Smooth muscle cell (in vitro differentiated cells): ENCODE data around the gene GTPBP10. TPM values are rescaled to one million over a fixed set of nuclear protein-coding genes. Genes with fewer than 3 reads are reported as not detected.
A peak's percentile ranks its signal among the peaks of the same experiment; 100 is the strongest.

ENCODE experiments used
- DNase-seq: peaks from one replicate; lab custom pipeline; 2025; ENCODE audit not compliant: unreplicated experiment; lab: John Stamatoyannopoulos, UW
- H2AFZ ChIP-seq: fragments of 200-600 bp; sonication (generic); 2 replicates; pipeline ENCODE4 v1.6.0; 2016; ENCODE audit warnings: antibody characterized with exemption, low read depth, mild to moderate bottlenecking
- H3F3A ChIP-seq: fragments of 200-600 bp; sonication (generic); 2 replicates; pipeline ENCODE4 v1.6.0; 2017; ENCODE audit warnings: antibody characterized with exemption, low read depth
- H3K27ac ChIP-seq: fragments of 200-600 bp; sonication (generic); 2 replicates; pipeline ENCODE4 v1.5.1; 2016; ENCODE audit warnings: low read depth, mild to moderate bottlenecking
- H3K27me3 ChIP-seq: fragments of 200-600 bp; sonication (generic); 2 replicates; pipeline ENCODE4 v1.6.1; 2016; ENCODE audit warnings: low read depth, mild to moderate bottlenecking
- H3K36me3 ChIP-seq: fragments of 200-600 bp; sonication (generic); 2 replicates; pipeline ENCODE4 v1.5.1; 2016; ENCODE audit warnings: low read depth
- H3K4me1 ChIP-seq: fragments of 200-600 bp; sonication (generic); 2 replicates; pipeline ENCODE4 v1.5.1; 2016; ENCODE audit warnings: low read depth
- H3K4me2 ChIP-seq: fragments of 200-600 bp; sonication (generic); 2 replicates; pipeline ENCODE4 v1.6.0; 2016; ENCODE audit warnings: mild to moderate bottlenecking
- H3K4me3 ChIP-seq: fragments of 200-600 bp; sonication (generic); 2 replicates; pipeline ENCODE4 v1.5.1; 2016; ENCODE audit warnings: mild to moderate bottlenecking
- H3K79me2 ChIP-seq: fragments of 200-600 bp; sonication (generic); 2 replicates; pipeline ENCODE4 v1.6.0; 2016; ENCODE audit warnings: low read depth, mild to moderate bottlenecking
- H3K9ac ChIP-seq: fragments of 200-600 bp; sonication (generic); 2 replicates; pipeline ENCODE4 v1.6.0; 2016; ENCODE audit warnings: low read depth
- H3K9me3 ChIP-seq: fragments of 200-600 bp; sonication (generic); replicated peaks from 2 replicates; pipeline ENCODE4 v1.5.1; 2016; ENCODE audit warnings: low read depth
- H4K20me1 ChIP-seq: fragments of 200-600 bp; sonication (generic); 2 replicates; pipeline ENCODE4 v1.6.0; 2016; ENCODE audit warnings: low read depth
- CTCF ChIP-seq: fragments of 200-600 bp; sonication (generic); IDR thresholded peaks from 2 replicates; pipeline ENCODE4 v1.5.1; 2017; ENCODE audit warnings: borderline replicate concordance, mild to moderate bottlenecking, antibody characterized with exemption; ENCODE audit not compliant: insufficient read depth, poor library complexity, severe bottlenecking
- WGBS: methylation state at CpG from one replicate; pipeline ENCODE4 v1.1.7; 2016; ENCODE audit warnings: low lambda C conversion rate; 5-methylcytosine and 5-hydroxymethylcytosine counted together
- polyA plus RNA-seq: library from polyadenylated mRNA; unstranded; fragments of >200 nt; fragmentation: Nextera tagmentation; extraction: Ambion mirVana; gene quantifications from 2 replicates; pipeline ENCODE4 v1.2.1, GENCODE V29; 2016
- total RNA-seq: library from RNA; depleted of rRNA; stranded (reverse); fragments of >200 nt; gene quantifications from 2 replicates; pipeline ENCODE4 v1.2.3, GENCODE V29; 2014

Gene GTPBP10
- total and polyA plus RNA-seq, 2 experiments from 2014 or later = 13.5 to 19.4 TPM

GRCh38 chr7:90309872-90310271 is 36.6 kb upstream of the GTPBP10 start:
- Histone ChIP-seq H3K27me3 (no peaks in the 10 kb centered on the region), H3K27ac (no peak overlapping the region), H3K79me2 (no peaks in the 10 kb centered on the region), H4K20me1 (no peaks in the 10 kb centered on the region), H3K9me3 (no peaks in the 10 kb centered on the region), H3K9ac (no peak overlapping the region), H3K4me2 (no peak overlapping the region), H2AFZ (no peak overlapping the region), H3F3A (no peaks in the 10 kb centered on the region), H3K4me3 (no peak overlapping the region), H3K4me1 (no peaks in the 10 kb centered on the region), H3K36me3 (no peaks in the 10 kb centered on the region)
- no peak for TF ChIP-seq CTCF
- no peak for DNase-seq
- WGBS = 92% methylated on average over 5 of the region's 5 CpGs

GRCh38 chr7:90311175-90311574 is 35.3 kb upstream of the GTPBP10 start:
- TF ChIP-seq CTCF = no peak
- Histone ChIP-seq H3K27me3 (peaks cover 2% of the 10 kb centered on the region), H3K4me2 (no peak overlapping the region), H3K4me1 (no peaks in the 10 kb centered on the region), H4K20me1 (no peaks in the 10 kb centered on the region), H3K4me3 (no peak overlapping the region), H3F3A (no peaks in the 10 kb centered on the region), H3K27ac (no peak overlapping the region), H3K9ac (no peak overlapping the region), H3K36me3 (no peaks in the 10 kb centered on the region), H3K9me3 (no peaks in the 10 kb centered on the region), H2AFZ (no peak overlapping the region), H3K79me2 (no peaks in the 10 kb centered on the region)
- no peak for DNase-seq

- Histone ChIP-seq H3K4me3 (no peak overlapping the region), H3K27me3 (peaks cover 11% of the 10 kb centered on the region), H2AFZ (no peak overlapping the region), H3K9me3 (no peaks in the 10 kb centered on the region), H4K20me1 (no peaks in the 10 kb centered on the region), H3K9ac (no peak overlapping the region), H3K4me2 (no peak overlapping the region), H3K79me2 (no peaks in the 10 kb centered on the region), H3K27ac (no peak overlapping the region), H3F3A (no peaks in the 10 kb centered on the region), H3K36me3 (no peaks in the 10 kb centered on the region), H3K4me1 (no peaks in the 10 kb centered on the region)
- DNase-seq = no peak
- peak; percentile 26 for TF ChIP-seq CTCF
- WGBS = 88% methylated on average over 2 of the region's 2 CpGs
Observed at GRCh38 chr7:90312745-90313144, 33.8 kb upstream of the GTPBP10 start.

- Histone ChIP-seq H3K4me3 (no peak overlapping the region), H3K27me3 (peaks cover 23% of the 10 kb centered on the region), H3K9me3 (no peaks in the 10 kb centered on the region), H3K4me2 (no peak overlapping the region), H3F3A (no peaks in the 10 kb centered on the region), H3K27ac (no peak overlapping the region), H3K36me3 (no peaks in the 10 kb centered on the region), H4K20me1 (no peaks in the 10 kb centered on the region), H3K4me1 (no peaks in the 10 kb centered on the region), H3K79me2 (no peaks in the 10 kb centered on the region), H2AFZ (no peak overlapping the region), H3K9ac (no peak overlapping the region)
- TF ChIP-seq CTCF = no peak
- 83% methylated on average over 4 of the region's 4 CpGs for WGBS
- no peak for DNase-seq
Observed at GRCh38 chr7:90313907-90314306, 32.6 kb upstream of the GTPBP10 start.
